Cardiac muscle cell (in vitro differentiated cells and primary cell): ENCODE results near the gene PGF. TPM values are rescaled to one million over a fixed set of nuclear protein-coding genes. Genes with fewer than 3 reads are reported as not detected.

Experiments
- DNase-seq, 2 donors: peaks; one replicate each; pipeline versions ENCODE4 v3.0.0 to v3.0.0-alpha.2; 2010 to 2017; ENCODE audit warnings: low read depth in 1 of 2, low spot score in 1 of 2
- H3K27ac ChIP-seq: fragments of 200-600 bp; sonication (generic); 2 replicates; pipeline ENCODE4 v1.5.1; 2016
- H3K27me3 ChIP-seq: fragments of 200-600 bp; sonication (generic); 2 replicates; pipeline ENCODE4 v1.6.0; 2016; ENCODE audit warnings: control low read depth
- H3K36me3 ChIP-seq: fragments of 200-600 bp; sonication (generic); 2 replicates; pipeline ENCODE4 v1.5.1; 2016; ENCODE audit warnings: control low read depth
- H3K4me1 ChIP-seq: fragments of 200-600 bp; sonication (generic); 2 replicates; pipeline ENCODE4 v1.8.1; 2017; ENCODE audit warnings: low read depth, mild to moderate bottlenecking, mixed run types
- H3K4me3 ChIP-seq: fragments of 200-600 bp; sonication (generic); 2 replicates; pipeline ENCODE4 v1.5.1; 2016; ENCODE audit warnings: mild to moderate bottlenecking
- H3K9me3 ChIP-seq: fragments of 200-600 bp; sonication (generic); 2 replicates; pipeline ENCODE4 v1.5.1; 2017; ENCODE audit warnings: low read depth, mild to moderate bottlenecking, control low read depth
- polyA plus RNA-seq: library from polyadenylated mRNA; unstranded; fragments of >200 nt; fragmentation: Nextera tagmentation; extraction: Ambion mirVana; gene quantifications from 2 replicates; pipeline ENCODE4 v1.2.1, GENCODE V29; 2016
- total RNA-seq: library from RNA; depleted of rRNA; stranded (reverse); fragments of >200 nt; gene quantifications from 2 replicates; pipeline ENCODE4 v1.2.3, GENCODE V29; 2016
- TF ChIP-seq, protein P1 (sequence below): IDR thresholded peaks from 2 replicates; pipeline ENCODE4 v1.5.1; 2012; ENCODE audit warnings: low read depth, mild to moderate bottlenecking, low read length

The PGF gene
- total and polyA plus RNA-seq, 2 experiments from 2014 or later, result 18.1 to 23.5 TPM

DNA sequence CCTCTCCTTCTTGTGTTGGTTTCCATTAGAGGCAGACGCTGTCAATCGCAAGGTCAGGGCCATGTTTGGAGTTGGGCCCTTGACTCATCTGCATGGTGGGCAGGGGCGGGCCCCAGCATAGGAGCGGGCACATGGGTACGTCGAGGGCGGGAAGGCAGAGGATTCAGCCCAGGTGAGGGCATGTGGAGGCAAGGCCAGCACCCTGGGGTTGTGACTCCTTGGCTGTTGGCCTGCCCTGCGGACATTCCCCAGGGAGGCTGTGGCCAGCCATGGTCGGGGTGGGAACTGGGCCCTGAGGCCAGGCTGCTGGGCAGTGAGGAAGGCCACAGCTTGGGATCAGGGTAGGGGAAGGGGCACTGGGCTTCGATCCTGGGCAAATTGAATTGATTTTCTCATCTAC is 42.6 kb downstream of the PGF start:
- Histone ChIP-seq H3K27me3 (no peaks in the 10 kb centered on the region), H3K9me3 (no peaks in the 10 kb centered on the region), H3K4me3 (no peak overlapping the region), H3K27ac (no peak overlapping the region), H3K36me3 (no peaks in the 10 kb centered on the region), H3K4me1 (peaks cover 15% of the 10 kb centered on the region)
- TF ChIP-seq, protein P1, sequence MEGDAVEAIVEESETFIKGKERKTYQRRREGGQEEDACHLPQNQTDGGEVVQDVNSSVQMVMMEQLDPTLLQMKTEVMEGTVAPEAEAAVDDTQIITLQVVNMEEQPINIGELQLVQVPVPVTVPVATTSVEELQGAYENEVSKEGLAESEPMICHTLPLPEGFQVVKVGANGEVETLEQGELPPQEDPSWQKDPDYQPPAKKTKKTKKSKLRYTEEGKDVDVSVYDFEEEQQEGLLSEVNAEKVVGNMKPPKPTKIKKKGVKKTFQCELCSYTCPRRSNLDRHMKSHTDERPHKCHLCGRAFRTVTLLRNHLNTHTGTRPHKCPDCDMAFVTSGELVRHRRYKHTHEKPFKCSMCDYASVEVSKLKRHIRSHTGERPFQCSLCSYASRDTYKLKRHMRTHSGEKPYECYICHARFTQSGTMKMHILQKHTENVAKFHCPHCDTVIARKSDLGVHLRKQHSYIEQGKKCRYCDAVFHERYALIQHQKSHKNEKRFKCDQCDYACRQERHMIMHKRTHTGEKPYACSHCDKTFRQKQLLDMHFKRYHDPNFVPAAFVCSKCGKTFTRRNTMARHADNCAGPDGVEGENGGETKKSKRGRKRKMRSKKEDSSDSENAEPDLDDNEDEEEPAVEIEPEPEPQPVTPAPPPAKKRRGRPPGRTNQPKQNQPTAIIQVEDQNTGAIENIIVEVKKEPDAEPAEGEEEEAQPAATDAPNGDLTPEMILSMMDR, result no peak
- DNase-seq, result no peak

DNA sequence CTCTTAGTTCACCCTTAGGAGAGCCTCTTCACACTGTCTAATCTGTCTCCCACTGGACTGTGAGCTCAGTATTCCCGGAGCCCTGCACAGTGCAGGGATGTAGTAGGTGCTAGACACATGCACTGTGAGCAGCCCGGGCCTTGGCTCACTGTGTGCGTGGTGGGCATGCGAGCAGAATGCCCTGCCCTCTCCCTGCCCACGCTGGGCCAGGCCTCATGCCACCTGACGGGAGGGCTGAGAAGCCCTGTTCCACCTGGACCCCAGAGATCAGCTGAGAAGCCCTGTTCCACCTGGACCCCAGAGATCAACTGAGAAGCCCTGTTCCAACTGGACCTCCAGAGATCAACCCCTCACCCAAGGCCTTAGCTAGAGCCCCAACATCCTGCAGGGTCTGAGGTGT is 43.3 kb downstream of the PGF start:
- DNase-seq, result no peak
- TF ChIP-seq, protein P1, result no peak
- Histone ChIP-seq H3K4me1 (peaks cover 8% of the 10 kb centered on the region), H3K4me3 (no peak overlapping the region), H3K27ac (no peak overlapping the region), H3K36me3 (no peaks in the 10 kb centered on the region), H3K9me3 (no peaks in the 10 kb centered on the region), H3K27me3 (no peaks in the 10 kb centered on the region)

DNA sequence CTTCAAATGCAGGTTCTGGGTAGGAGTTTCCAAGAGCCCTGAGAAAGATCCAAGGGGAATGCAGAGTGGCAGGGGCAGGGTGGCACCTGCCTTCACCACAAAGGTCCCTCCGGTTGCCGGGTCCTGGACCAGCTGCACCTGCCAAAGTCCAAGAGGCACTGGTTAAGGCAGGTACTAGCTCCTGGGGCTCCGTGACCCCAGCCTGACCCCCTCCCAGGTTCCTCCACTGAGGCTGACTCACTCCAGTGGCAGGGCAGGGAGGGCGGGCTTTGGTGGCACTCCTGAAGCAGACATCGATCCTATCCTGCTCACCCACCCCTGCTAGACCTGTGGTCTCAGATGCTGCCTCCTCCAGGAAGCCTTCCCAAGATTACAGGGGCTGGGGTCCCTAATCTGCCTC is 43.7 kb downstream of the PGF start:
- DNase-seq, result no peak
- H3K36me3 ChIP-seq, result no peaks in the 10 kb centered on the region
- TF ChIP-seq, protein P1, result no peak
- no peaks in the 10 kb centered on the region for H3K27me3 ChIP-seq
- no peak overlapping the region for H3K27ac ChIP-seq
- H3K9me3 ChIP-seq, result no peaks in the 10 kb centered on the region
- peaks cover 4% of the 10 kb centered on the region for H3K4me1 ChIP-seq
- H3K4me3 ChIP-seq, result no peak overlapping the region

DNA sequence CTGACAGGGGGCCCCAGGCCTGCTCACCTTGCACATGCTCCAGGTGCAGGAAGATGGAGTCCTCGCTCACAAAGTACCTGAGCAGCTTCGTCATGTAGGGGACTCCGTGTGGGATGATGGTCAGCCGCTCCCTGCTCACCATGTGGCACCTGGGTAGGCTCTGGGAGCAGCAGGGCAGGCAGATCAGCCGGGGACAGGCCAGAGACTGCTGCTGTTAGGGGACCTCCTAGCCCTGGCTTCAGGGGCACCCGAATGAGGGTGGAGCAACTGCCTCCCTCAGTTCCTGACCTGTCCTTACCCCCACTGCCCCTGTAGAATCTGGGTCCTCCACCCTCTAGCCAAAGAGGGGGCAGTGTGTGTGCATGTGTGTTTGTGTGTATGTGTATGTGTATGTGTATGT is 44.2 kb downstream of the PGF start:
- Histone ChIP-seq H3K4me1 (no peaks in the 10 kb centered on the region), H3K9me3 (no peaks in the 10 kb centered on the region)

DNA sequence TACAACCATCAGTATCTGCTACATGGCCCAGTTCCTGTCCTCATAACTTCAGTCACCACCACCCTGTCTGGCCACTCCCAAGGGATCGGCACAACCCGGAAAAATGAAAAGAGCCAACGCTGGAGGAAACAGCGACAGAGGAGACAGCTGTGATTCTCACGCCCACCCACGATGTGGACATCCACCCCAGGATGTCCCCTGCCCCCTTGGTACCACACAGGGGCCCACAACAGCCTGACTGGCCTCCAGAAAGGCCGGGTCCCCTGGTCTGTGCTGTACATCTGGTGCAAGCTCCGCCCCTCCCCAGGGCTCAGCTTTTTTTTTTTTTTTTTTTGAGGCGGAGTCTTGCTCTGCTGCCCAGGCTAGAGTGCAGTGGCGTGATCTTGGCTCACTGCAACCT is 44.8 kb downstream of the PGF start:
- Histone ChIP-seq H3K9me3 (no peaks in the 10 kb centered on the region), H3K27me3 (no peaks in the 10 kb centered on the region), H3K36me3 (no peaks in the 10 kb centered on the region), H3K4me3 (no peak overlapping the region), H3K4me1 (no peaks in the 10 kb centered on the region), H3K27ac (no peak overlapping the region)
- DNase-seq, result no peak
- TF ChIP-seq, protein P1, result no peak

More for the DNA sequence above, 44.2 kb downstream of the PGF start:
- Histone ChIP-seq H3K4me3 (no peak overlapping the region), H3K36me3 (no peaks in the 10 kb centered on the region), H3K27me3 (no peaks in the 10 kb centered on the region), H3K27ac (no peak overlapping the region)
- no peak for DNase-seq
- TF ChIP-seq, protein P1, result no peak

DNA sequence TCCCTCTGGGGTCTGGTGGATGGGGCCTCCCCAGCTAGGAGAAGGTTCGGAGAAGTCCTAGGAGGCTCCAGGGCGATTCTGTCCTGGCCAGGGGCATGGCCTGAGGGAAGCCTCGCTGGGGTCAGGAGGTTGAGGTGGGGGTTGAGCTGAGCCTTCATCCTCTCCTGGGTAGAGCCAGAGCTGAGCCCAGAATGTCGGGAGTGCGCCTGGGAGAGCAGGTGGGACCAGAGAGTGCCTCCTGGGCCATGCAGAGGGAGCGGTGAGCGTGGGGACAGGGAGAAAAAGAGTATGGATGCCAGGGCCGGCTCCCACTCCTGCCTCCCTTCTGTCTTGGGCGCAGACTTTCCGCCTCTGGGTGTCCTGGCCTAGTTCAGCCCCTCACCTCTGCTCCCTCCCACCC is 45.5 kb downstream of the PGF start:
- no peak for DNase-seq
- Histone ChIP-seq H3K9me3 (no peaks in the 10 kb centered on the region), H3K27me3 (no peaks in the 10 kb centered on the region), H3K4me3 (no peak overlapping the region), H3K4me1 (no peaks in the 10 kb centered on the region), H3K27ac (no peak overlapping the region), H3K36me3 (no peaks in the 10 kb centered on the region)
- TF ChIP-seq, protein P1, result no peak
